Mesodermal cell (in vitro differentiated cells): ENCODE results near the gene C1QTNF2. TPM values are rescaled to one million over a fixed set of nuclear protein-coding genes. Genes with fewer than 3 reads are reported as not detected.

ENCODE experiments used
- H3K27ac ChIP-seq: 2 replicates; pipeline ENCODE4 v1.7.0; 2013; ENCODE audit warnings: mild to moderate bottlenecking, low read depth, low read length, moderate library complexity; ENCODE audit not compliant: severe bottlenecking
- H3K36me3 ChIP-seq: 2 replicates; pipeline ENCODE4 v1.7.1; 2013; ENCODE audit warnings: mild to moderate bottlenecking, low read length, moderate library complexity; ENCODE audit not compliant: control insufficient read depth, insufficient read depth
- H3K4me1 ChIP-seq: one replicate; pipeline ENCODE4 v1.7.1; 2013; ENCODE audit warnings: mild to moderate bottlenecking, low read length; ENCODE audit not compliant: insufficient read depth, control insufficient read depth, poor library complexity, severe bottlenecking
- H3K4me3 ChIP-seq: 2 replicates; pipeline ENCODE4 v1.7.0; 2013; ENCODE audit warnings: low read length, control low read depth, mild to moderate bottlenecking; ENCODE audit not compliant: insufficient read depth, poor library complexity, severe bottlenecking; ENCODE audit errors: extremely low read depth
- H3K9me3 ChIP-seq: 2 replicates; pipeline ENCODE4 v1.7.1; 2013; ENCODE audit warnings: mild to moderate bottlenecking, low read length, moderate library complexity; ENCODE audit not compliant: control insufficient read depth
- WGBS, 2 experiments: methylation state at CpG; one replicate each; pipeline ENCODE4 v1.1.5; 2013; ENCODE audit warnings: missing lambda C conversion rate in 2 of 2; ENCODE audit not compliant: insufficient coverage in 2 of 2; 5-methylcytosine and 5-hydroxymethylcytosine counted together
- polyA plus RNA-seq, 2 experiments: library from polyadenylated mRNA; stranded (reverse); fragments of 50-300 nt; gene quantifications; one replicate each; pipeline ENCODE4 v1.2.3, GENCODE V29; 2013

C1QTNF2 gene, protein sequence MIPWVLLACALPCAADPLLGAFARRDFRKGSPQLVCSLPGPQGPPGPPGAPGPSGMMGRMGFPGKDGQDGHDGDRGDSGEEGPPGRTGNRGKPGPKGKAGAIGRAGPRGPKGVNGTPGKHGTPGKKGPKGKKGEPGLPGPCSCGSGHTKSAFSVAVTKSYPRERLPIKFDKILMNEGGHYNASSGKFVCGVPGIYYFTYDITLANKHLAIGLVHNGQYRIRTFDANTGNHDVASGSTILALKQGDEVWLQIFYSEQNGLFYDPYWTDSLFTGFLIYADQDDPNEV
- polyA plus RNA-seq (2013, experiment 1 of 2) = 0.11 TPM
- 0.10 TPM for polyA plus RNA-seq (2013, experiment 2 of 2)

DNA sequence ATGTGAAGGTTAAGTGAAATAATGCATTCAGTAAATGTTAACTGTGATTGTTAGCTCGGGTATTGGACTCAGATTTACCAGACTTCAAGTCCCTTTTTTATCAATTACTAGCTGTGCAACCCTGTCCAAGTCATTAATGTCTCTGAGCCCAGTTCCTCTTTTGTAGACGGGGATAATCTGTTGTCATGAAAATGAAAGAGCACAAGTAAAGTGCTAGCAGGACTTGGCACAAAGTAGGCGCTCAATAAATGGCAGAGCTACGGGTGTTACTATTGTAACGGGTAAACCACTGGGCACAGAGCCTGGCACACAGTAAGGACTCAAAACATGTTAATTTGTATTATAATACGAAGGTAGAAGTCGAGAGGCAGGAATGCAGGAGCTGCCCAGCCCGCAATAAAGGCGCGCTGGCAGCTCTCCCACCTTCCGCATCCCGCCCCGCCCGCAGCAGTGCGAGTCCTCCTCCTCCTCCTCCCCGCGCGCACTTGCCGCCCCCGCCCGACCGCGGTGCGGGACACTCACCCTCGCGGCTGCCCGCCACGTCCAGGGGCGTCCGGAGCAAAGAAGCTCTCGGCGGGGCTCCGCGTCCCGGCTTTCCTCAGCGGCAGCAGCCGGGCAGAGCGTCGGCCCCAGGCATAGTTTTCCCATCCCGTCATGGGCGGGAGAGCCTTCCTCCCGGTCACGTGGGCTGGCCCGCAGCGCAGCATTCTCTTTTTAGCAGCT is at the start of gene C1QTNF2:
Gene C1QTNF2 (minus strand): TSS at position 637 of the 723 bp plus-strand sequence. CDS start 15,615 bp downstream, outside the sequence.
- Histone ChIP-seq H3K27ac (no peak within 1 kb of the TSS), H3K4me3 (peak within 1 kb of the TSS; percentile 48), H3K36me3 (no peaks in the 10 kb centered on the region), H3K9me3 (no peaks in the 10 kb centered on the region), H3K4me1 (peaks cover 5% of the 10 kb centered on the region)
- WGBS, 2 experiments = 4 to 10% methylated on average over 25 to 30 of the region's 45 CpGs

DNA sequence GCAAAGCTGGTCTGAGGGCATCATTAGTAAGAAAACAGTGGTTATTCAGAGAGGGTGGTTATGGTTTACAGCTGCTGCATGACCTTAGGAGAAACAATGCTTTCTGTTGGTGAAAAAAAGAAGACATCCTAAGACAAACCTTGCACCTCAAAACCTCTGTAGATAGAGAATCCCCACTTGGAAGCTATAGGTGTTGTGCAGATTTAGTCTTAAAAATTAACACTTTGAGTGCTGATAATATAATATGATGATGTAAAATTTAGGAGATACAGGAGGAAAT is 49.8 kb upstream of the C1QTNF2 start:
- no peak overlapping the region for H3K4me3 ChIP-seq
- no peaks in the 10 kb centered on the region for H3K9me3 ChIP-seq
- H3K4me1 ChIP-seq = peaks cover 26% of the 10 kb centered on the region
- peaks cover 35% of the 10 kb centered on the region for H3K36me3 ChIP-seq
- H3K27ac ChIP-seq = no peak overlapping the region

DNA sequence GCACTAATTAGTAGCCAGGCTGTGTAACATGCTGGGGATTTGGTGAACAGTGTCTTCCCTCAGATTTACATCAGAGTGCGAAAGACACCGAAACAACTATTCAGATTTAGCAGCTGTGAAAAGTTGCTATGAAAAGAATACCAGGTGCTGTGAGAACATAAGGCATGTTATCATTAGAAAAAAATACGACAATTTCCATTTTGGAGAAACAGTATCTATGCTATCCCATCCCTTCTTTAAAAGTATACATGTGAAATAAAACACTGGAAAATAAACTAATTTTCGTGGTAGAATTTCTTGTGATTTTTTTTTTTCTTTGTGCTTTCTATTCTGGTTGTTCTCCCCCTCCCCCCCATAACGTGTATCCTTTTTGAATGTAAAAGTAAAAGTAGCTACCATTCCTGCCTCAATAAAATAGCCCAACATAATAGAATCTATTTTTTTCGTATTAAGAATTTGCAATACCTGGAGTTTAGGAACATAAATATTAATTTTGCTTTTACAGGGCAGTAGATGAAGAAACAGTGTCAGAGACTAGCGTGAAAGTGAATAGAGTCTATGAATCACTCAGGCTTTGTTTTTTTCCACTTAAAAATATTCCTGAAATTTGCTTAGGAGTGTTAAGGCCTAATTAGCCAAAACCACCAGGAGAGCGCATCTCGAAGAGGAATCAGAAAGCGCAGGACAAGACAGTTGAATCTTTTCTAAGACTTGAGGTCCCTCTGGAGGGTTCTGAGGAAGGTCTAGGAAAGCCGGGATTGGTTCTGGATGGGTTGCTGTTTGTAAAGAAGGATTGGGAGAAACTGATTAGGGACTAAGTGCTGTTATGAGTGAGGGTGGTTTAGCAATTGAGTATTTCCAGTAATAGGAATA is 49.3 kb upstream of the C1QTNF2 start:
- Histone ChIP-seq H3K4me1 (peaks cover 26% of the 10 kb centered on the region), H3K9me3 (no peaks in the 10 kb centered on the region), H3K36me3 (peaks cover 29% of the 10 kb centered on the region), H3K27ac (peak overlapping the region; percentile 90), H3K4me3 (peak overlapping the region; percentile 88)
- 80 to 90% methylated on average over 4 to 6 of the region's 11 CpGs for WGBS, 2 experiments

DNA sequence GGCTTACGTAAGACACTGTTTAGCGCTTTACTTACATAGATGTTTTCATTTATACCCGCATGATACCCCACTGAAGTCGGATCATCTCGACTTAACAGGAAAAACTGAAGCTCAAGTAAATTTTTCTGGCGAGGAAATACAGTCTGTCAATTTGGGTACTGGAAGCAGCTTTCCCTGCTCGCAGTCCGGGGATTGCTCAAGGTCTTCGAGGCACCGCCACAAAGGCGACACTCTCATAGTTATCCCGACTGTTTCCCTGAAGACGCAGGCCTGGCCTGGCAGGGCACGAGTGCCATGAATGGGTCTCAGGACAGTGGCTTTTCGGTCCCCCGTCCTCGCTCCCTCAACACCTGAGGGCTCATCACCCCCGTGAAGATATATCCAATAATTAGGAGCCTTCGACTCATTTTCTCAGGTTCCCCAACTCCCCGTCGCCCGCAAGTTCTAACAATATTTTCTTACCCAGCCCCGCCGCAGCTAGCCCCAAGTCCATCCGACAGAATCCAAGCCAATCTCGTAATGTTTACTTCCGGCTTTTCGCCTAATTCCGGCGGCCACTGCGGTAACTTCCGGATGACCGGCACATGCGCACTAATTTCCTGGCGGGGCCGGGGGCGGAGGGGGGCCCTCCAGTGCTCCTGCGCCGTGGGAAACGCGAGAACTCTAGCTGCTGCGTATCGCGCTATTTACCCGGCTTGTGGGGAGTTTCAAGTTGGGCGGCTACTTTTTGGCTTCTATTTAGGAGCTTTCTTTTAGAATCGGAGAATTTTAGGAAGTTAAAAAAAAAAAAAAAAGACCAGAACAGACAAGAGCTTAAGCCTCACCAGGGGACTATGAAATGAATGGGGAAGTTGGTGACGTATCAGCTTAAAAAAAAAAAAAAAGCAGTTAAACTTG is 48.4 kb upstream of the C1QTNF2 start, which contains the start of gene SLU7:
Gene SLU7 (minus strand): TSS at position 521 of the 897 bp plus-strand sequence. CDS start 3,787 bp downstream, outside the sequence.
- Histone ChIP-seq H3K27ac (peak within 1 kb of the TSS; percentile 90), H3K9me3 (no peaks in the 10 kb centered on the region), H3K4me1 (peaks cover 24% of the 10 kb centered on the region), H3K4me3 (peak within 1 kb of the TSS; percentile 88), H3K36me3 (peaks cover 23% of the 10 kb centered on the region)
- 0 to 2% methylated on average over 34 to 40 of the region's 48 CpGs for WGBS, 2 experiments

DNA sequence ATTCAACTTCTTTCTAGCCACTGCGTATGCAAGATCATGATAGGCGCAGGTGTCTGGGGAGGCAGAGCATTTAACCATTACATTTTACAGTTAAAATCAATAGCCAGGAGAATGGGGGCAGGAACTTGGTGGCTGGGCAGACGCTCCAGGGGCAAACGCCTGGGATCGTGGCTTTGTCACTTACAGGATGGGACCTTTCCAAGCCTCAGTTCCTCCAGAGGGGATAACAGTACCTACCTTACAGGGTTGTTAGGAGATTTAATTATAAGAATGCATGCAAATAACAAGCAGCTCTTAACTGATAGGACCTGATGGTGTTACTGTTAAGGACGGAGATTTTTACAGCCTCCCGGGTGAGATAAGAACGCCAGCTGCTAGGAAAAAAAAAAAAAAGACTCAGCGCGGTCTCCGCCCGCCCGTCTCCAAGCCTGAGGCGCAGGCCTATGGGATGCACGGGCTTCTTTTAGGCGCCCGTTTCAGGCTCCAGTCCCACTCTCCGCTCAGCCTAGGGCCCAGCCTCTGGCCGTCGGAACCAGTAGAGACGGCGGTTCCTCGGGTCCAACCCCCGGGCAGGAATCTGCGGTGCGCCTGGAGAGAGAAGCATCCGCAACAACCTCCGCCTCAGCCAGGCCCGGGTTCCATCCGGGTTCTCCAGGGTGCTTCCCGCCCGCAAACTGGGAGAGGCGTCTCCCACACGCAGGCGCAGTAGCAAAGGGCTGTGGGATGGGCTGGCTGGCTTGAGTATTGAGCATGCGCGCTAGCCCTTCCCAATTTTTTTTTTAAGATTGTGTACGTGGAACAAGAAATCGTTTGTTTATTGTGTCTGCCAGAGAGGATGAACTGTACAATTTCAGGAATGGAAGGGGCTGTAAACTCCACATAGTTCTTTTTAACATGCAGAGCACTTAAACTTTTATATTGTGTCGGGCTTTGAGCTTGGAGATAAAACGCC is 29.3 kb upstream of the C1QTNF2 start, which contains the start of gene FAM200C:
Gene FAM200C (minus strand): TSS at position 653 of the 952 bp plus-strand sequence. CDS start 4,564 bp downstream, outside the sequence.
- H3K9me3 ChIP-seq = no peaks in the 10 kb centered on the region
- peaks cover 38% of the 10 kb centered on the region for H3K36me3 ChIP-seq
- 1% methylated on average over 22 to 28 of the region's 41 CpGs for WGBS, 2 experiments

DNA sequence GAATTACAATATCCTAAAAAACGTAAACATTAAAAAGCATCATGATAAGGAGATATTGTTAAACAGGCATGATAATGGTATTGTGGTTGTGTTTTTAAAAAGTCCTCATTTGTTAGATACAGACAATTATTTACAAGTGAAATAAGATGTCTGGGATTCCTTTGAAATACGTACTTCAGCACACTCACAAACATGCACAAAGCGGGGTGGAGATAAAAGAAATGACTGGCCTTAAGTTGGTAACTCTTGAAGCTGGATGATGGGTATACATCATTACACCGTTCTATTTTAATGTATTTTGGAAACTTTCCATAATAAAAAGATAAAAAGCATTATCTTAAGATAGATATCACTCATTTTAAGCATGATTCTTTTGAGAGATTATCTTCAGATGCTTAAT is 28.4 kb upstream of the C1QTNF2 start:
- Histone ChIP-seq H3K9me3 (no peaks in the 10 kb centered on the region), H3K4me1 (no peaks in the 10 kb centered on the region), H3K36me3 (peaks cover 30% of the 10 kb centered on the region), H3K27ac (no peak overlapping the region), H3K4me3 (peak overlapping the region; percentile 69)
- no CpG with 5 or more reads among the region's 4 CpGs for WGBS, 2 experiments

More for the DNA sequence above, 29.3 kb upstream of the C1QTNF2 start, which contains the start of gene FAM200C:
- Histone ChIP-seq H3K27ac (peak within 1 kb of the TSS; percentile 91), H3K4me1 (no peaks in the 10 kb centered on the region), H3K4me3 (peak within 1 kb of the TSS; percentile 69)

DNA sequence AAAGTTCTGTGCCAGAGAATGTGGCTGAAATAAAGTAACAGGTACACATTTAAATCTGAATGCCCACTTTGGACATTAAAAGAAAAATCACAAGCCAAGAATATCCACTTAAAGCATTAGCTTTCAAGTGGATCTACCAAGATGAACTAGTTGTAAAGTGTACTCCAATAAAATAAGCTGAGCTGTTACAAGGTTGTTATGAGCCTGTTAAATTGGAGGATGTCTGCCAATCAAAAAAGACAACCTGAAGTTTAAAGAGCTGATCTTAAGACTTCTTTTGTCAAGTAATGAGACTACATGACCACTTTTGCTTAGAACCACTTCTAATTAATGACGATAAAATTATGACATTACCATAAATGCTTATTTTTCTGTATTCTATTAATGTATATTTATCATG is 27.1 kb upstream of the C1QTNF2 start:
- no peak overlapping the region for H3K27ac ChIP-seq
- H3K9me3 ChIP-seq = no peaks in the 10 kb centered on the region
- no CpG with 5 or more reads among the region's 1 CpG for WGBS, 2 experiments
- H3K4me1 ChIP-seq = no peaks in the 10 kb centered on the region
- H3K36me3 ChIP-seq = peaks cover 20% of the 10 kb centered on the region
- H3K4me3 ChIP-seq = no peak overlapping the region

DNA sequence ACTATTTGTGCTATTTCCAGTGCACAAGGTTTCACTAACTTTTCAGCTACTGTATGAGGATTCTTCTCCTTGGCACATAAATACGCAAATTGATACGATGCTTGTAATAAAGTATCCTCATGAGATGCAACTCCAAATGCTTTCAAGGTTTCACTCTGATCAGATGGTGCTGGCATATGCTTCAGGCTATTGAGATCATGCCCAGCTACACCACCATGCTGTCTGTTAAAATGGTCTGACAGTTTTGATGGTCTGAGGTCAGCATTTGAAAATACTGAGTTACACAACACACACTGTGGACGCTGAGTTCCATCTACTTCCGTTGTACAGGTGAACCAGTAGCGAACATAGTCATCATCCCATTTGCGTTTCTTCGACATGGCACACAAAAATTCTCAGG is 24.7 kb upstream of the C1QTNF2 start:
- 98 to 100% methylated on average over 2 to 7 of the region's 7 CpGs for WGBS, 2 experiments
- Histone ChIP-seq H3K4me1 (no peaks in the 10 kb centered on the region), H3K9me3 (no peaks in the 10 kb centered on the region), H3K4me3 (no peak overlapping the region), H3K36me3 (peaks cover 3% of the 10 kb centered on the region), H3K27ac (no peak overlapping the region)
